Duodenal mucosa (tissue), 2 donors: Measurements from ENCODE around the gene EVI2A.
"Not testable (repeated sequence)": the region's sequence is repeated elsewhere in the genome, so short reads cannot be mapped to it uniquely, and the experiment has no call there.

Experiments
- H3K27ac ChIP-seq: one replicate; pipeline ENCODE4 v1.7.0; 2013; ENCODE audit warnings: low read depth, low read length
- H3K27me3 ChIP-seq, 2 donors: one replicate each; pipeline ENCODE4 v1.7.0; 2013; ENCODE audit warnings: low read length in 2 of 2, control low read depth in 1 of 2; ENCODE audit not compliant: insufficient read depth in 2 of 2, control insufficient read depth in 1 of 2
- H3K36me3 ChIP-seq, 2 donors: one replicate each; pipeline ENCODE4 v1.7.0; 2013; ENCODE audit warnings: low read length in 2 of 2, control low read depth in 1 of 2; ENCODE audit not compliant: insufficient read depth in 2 of 2, control insufficient read depth in 1 of 2
- H3K4me1 ChIP-seq, 2 donors: one replicate each; pipeline ENCODE4 v1.7.0; 2013; ENCODE audit warnings: low read length in 2 of 2, control low read depth in 1 of 2; ENCODE audit not compliant: insufficient read depth in 2 of 2, control insufficient read depth in 1 of 2
- H3K4me3 ChIP-seq, 2 donors: one replicate each; pipeline ENCODE4 v1.7.0; 2013; ENCODE audit warnings: low read length in 2 of 2, low read depth in 1 of 2
- H3K9ac ChIP-seq, 2 donors: one replicate each; pipeline ENCODE4 v1.7.0; 2013; ENCODE audit warnings: low read length in 2 of 2, low read depth in 1 of 2
- H3K9me3 ChIP-seq, 2 donors: one replicate each; pipeline ENCODE4 v1.7.0; 2013; ENCODE audit warnings: low read length in 2 of 2, control low read depth in 1 of 2; ENCODE audit not compliant: control insufficient read depth in 1 of 2

The EVI2A gene

DNA sequence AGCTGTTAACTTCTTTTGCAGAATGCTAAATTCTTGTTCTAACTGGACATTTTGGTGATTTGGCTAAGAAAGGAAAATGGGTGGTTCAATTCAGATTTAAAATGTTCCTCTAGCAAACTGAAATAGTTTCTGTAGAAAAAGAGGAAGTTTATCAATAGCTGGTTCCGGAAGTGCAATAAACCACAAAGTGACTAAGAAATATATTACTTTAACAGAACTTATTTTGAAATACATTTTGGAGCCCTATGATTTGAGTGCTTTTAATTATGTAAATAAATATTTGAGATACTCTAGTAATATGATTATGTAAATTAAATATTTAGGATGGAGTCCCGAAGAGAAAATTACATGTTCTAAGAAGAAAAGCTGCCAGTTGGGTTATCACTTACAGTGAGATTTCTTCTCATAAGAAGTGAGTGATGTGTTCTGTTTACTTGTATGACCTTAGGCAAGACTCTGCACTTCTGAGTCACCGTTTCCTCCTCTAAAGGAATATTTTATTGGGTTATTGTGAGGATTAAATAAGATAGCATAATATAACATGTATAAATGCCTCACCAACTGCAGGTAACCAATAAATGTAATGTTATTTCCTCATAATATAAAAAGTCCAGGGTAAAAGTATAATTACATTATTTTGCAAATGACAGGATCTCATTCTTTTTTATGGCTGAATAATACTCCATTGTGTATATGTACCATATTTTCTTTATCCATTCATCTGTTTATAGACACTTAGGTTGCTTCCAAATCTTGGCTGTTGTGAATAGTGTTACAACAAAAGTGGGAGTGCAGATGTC, 7.2 kb downstream of the EVI2A start, which contains the start of gene EVI2B:
TSS of gene EVI2B (minus strand) at position 73 of the 800 bp plus-strand sequence. CDS start 8,445 bp downstream, outside the sequence.
- Histone ChIP-seq H3K4me1 (peaks cover 3 to 19% of the 10 kb centered on the region in 2 donors), H3K4me3 (peak within 1 kb of the TSS; percentile 20 to 48), H3K9me3 (no peaks in the 10 kb centered on the region), H3K27me3 (no peaks in the 10 kb centered on the region), H3K9ac (peak within 1 kb of the TSS in 1 of 2 donors; percentile 48), H3K27ac (peak within 1 kb of the TSS; percentile 28), H3K36me3 (no peaks in the 10 kb centered on the region)

DNA sequence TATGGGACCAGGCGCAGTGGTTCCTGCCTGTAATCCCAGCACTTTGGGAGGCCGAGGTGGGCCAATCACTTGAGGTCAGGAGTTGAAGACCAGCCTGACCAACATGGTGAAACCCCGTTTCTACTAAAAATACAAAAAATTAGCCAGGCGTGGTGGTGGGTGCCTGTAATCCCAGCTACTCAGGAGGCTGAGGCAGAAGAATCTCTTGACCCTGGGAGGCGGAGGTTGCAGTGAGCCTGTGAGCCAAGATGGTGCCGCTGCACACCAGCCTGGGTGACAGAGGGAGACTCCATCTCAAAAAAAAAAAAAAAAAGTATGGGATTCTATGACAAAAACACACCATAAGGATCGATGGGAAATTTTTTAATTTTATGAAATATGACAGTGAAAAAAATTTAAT, 9.2 kb downstream of the EVI2A start:
- H3K27ac ChIP-seq, result not testable (repeated sequence)
- H3K9ac ChIP-seq, result peak overlapping the region; percentile 10 to 60
- peak overlapping the region; percentile 48 to 57 for H3K4me3 ChIP-seq

DNA sequence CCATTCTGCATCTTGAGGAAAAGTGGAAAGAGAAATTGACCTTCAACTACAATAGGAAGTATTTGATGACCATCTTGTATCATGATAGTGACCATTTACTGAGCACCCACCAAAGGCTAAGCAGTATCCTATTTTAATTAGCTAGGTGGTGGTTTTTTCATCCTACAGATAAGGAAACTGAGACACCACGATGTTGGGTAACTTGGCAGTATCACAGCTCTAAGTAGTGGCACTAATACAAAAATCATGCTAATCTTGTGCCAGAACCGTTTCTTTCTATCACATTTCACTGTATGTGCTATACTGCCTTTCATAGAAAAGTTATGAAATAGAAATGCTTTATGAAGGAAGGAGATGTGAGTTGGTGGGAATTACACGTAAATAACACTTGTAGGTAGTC, 9.9 kb downstream of the EVI2A start:
- peak overlapping the region; percentile 10 to 60 for H3K9ac ChIP-seq
- no peaks in the 10 kb centered on the region for H3K27me3 ChIP-seq
- no peaks in the 10 kb centered on the region for H3K9me3 ChIP-seq
- H3K4me1 ChIP-seq, result peaks cover 9 to 28% of the 10 kb centered on the region in 2 donors
- no peaks in the 10 kb centered on the region for H3K36me3 ChIP-seq
- peak overlapping the region; percentile 46 to 57 for H3K4me3 ChIP-seq
- peak overlapping the region; percentile 0 for H3K27ac ChIP-seq

More for the DNA sequence above, 9.2 kb downstream of the EVI2A start:
- not testable (repeated sequence) for H3K27me3 ChIP-seq, H3K36me3 ChIP-seq, H3K9me3 ChIP-seq
- H3K4me1 ChIP-seq, result peaks cover 9 to 35% of the 10 kb centered on the region in 2 donors

DNA sequence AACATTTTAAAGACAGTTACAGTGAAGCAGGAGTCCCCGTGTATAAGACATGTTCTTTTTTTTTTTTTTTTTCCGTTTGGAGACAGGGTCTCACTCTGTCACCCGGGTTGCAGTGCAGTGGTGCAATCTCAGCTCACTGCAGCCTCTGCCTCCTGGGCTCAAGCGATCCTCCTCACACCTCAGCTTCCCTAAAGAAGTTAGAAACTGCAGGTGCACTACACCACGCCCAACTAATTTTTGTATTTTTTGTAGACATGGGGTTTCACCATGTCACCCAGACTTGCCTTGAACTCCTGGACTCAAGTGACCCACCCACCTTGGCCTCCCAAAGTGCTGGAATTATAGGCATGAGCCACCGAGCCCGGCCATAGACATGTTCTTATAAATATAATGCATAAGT, 10.5 kb downstream of the EVI2A start:
- Histone ChIP-seq H3K4me1 (peaks cover 8 to 22% of the 10 kb centered on the region in 2 donors), H3K9ac (peak overlapping the region; percentile 10 to 60), H3K4me3 (peak overlapping the region; percentile 46 to 57), H3K27ac (no peak overlapping the region), H3K27me3 (no peaks in the 10 kb centered on the region), H3K36me3 (peaks cover 0 to under 1% of the 10 kb centered on the region in 2 donors), H3K9me3 (no peaks in the 10 kb centered on the region)

DNA sequence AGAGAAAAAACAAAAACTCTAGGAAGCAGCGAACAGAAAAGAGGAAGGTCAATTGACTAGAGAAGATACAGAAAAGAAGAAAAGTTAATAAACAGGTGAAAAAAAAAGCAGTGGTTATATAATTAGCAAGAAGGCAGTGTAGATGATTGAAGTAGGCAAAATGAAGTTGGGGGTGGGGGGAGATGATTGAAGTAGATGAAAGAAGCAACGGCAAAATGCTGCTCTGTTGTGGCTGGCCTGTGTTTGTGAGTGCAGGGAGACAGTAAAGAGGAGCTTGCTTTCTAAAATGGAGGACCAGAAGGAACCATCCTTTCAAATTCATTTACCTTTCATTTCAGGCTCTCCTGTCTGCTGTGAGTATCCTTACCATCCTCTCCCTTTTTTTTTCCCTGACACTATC, 11.2 kb downstream of the EVI2A start:
- H3K4me3 ChIP-seq, result peak overlapping the region; percentile 15 to 36
- H3K36me3 ChIP-seq, result peaks cover 0 to 5% of the 10 kb centered on the region in 2 donors
- H3K27me3 ChIP-seq, result no peaks in the 10 kb centered on the region
- H3K4me1 ChIP-seq, result peaks cover 6 to 22% of the 10 kb centered on the region in 2 donors
- peak overlapping the region in 1 of 2 donors; percentile 35 for H3K9ac ChIP-seq
- H3K9me3 ChIP-seq, result no peaks in the 10 kb centered on the region
- no peak overlapping the region for H3K27ac ChIP-seq

DNA sequence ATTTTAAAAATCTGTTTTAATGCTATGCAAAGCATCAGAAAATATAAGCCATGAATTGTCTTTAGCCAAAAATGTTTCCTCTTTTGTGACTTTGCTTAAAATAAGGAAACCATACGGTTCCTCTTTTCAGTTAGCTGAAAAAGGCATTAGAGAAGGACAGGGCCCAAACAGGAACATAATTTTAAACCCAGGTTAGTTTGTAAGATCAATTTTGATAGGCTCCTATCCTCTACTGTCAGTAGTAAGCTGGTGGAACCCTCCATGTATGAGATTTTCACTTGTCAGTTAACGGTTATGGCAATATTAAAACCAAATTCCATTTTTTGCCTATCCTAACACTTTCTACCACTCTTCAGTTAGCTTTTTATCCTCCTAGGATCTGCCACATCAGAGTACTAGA, 11.9 kb downstream of the EVI2A start:
- peak overlapping the region; percentile 31 to 36 for H3K4me3 ChIP-seq

DNA sequence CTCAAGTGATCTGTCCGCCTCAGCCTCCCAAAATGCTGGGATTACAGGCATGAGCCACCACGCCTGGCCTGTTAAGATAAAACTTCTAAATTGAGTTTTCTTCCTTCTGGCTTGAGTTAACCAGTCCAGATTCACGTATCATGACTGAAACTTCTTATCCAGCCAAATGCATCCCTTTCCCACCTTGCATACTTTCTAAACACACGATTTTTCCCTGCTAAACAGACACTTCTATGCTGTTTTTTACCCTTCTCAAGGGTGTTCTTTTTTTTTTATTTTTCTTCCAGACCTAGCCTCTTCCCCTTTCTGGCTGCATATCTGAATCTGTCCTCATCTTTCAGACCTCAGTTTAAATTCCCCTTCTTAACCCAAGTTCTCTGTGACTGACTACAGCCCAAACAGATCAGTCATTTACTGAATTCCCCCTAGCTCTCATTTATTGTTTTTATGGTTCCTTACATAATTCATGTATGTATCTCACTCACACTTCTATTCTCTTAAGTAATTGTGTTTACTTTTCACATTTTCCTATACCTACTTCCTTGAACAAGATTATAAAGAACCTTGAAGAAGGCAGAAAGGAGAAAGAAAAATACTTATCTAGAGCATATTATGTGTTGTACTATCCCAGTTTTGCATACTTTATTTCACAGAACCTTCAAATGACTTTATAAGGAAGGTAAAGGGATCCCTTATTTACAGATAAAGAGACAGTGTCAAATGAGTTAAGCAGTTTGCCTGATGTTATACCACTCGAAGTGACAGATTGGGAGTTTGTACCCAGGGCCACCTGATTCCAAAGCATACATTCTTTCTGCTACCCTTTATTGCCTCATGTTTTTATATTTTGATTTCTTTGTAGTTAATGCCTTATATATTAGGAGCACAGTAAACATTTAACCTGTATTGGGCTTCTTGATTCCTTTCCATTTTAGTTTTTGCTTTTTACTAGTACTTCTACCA, 12.8 kb downstream of the EVI2A start:
- H3K4me3 ChIP-seq, result peak overlapping the region; percentile 4 to 25
- peaks cover 6 to 17% of the 10 kb centered on the region in 2 donors for H3K4me1 ChIP-seq
- H3K27me3 ChIP-seq, result no peaks in the 10 kb centered on the region
- peaks cover 8 to 12% of the 10 kb centered on the region in 2 donors for H3K36me3 ChIP-seq
- H3K27ac ChIP-seq, result peak overlapping the region; percentile 13
- peak overlapping the region in 1 of 2 donors; percentile 19 for H3K9ac ChIP-seq
- H3K9me3 ChIP-seq, result no peaks in the 10 kb centered on the region

More for the DNA sequence above, 11.9 kb downstream of the EVI2A start:
- H3K36me3 ChIP-seq, result peaks cover 5 to 12% of the 10 kb centered on the region in 2 donors
- H3K4me1 ChIP-seq, result peaks cover 6 to 19% of the 10 kb centered on the region in 2 donors
- no peaks in the 10 kb centered on the region for H3K9me3 ChIP-seq
- H3K27me3 ChIP-seq, result no peaks in the 10 kb centered on the region
- no peak overlapping the region for H3K9ac ChIP-seq
- no peak overlapping the region for H3K27ac ChIP-seq

DNA sequence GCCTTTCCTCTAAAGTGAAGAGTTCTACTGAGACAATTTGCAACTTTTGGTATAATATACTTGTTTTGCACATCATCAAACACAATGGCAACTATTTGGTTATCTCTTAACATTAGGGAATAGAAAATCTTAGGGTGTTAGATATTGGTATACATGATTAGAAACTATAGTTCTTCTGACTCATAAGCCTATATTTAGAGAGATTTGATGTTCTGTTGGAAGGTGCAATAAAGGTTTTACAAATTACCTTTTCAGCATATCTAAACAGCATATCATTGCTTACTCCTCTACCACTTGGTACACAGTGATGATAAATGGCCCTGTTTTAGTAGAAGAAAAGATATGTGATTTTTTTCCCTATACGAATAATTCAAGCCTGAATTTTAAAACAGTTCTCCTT, 13.8 kb downstream of the EVI2A start:
- Histone ChIP-seq H3K4me3 (no peak overlapping the region), H3K9me3 (no peaks in the 10 kb centered on the region), H3K4me1 (peaks cover 6 to 17% of the 10 kb centered on the region in 2 donors), H3K36me3 (peaks cover 8 to 12% of the 10 kb centered on the region in 2 donors), H3K27ac (no peak overlapping the region), H3K27me3 (no peaks in the 10 kb centered on the region), H3K9ac (no peak overlapping the region)

DNA sequence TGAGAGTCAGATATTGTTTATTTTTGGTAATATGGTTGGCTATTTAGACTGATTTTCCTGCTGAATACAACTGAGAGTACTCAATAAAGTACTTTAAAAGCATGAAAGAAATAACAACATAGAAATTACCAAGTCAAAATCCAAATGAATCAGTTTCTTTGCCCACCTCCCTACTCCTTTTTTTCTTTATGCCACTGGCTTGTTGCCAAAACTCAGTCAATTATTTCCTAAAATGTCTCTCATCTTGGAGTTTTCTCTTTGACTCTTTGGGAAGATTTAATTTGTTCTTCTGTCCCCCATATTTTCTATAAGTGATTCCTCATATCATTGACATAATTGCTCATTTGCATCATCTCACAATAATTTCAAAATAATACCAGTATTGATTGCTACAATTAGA, 21.8 kb downstream of the EVI2A start:
- Histone ChIP-seq H3K36me3 (peaks cover under 1 to 6% of the 10 kb centered on the region in 2 donors), H3K9ac (no peak overlapping the region), H3K9me3 (no peaks in the 10 kb centered on the region), H3K4me3 (no peak overlapping the region), H3K27ac (no peak overlapping the region), H3K27me3 (no peaks in the 10 kb centered on the region), H3K4me1 (no peaks in the 10 kb centered on the region)
